ENCODE data around the gene MTO1. TPM values are rescaled to one million over a fixed set of nuclear protein-coding genes. Genes with fewer than 3 reads are reported as not detected.

MTO1 gene
- total RNA-seq (10 to 100 TPM; 25.9 to 31.4 TPM), polyA plus RNA-seq (ENCODE audit: insufficient read length in 2 of 2) (10 to 100 TPM; 18.3 to 19.4 TPM)
- long read RNA-seq, donor 1, full-length matches to known transcripts: 1 of 9,995 reads
- long read RNA-seq, donor 1, partial matches to known transcripts: 9,609 of 9,995 reads
- long read RNA-seq, donor 1, other reads (novel, unspliced or antisense): 385 of 9,995 reads
- long read RNA-seq, donor 2, full-length matches to known transcripts: 1 of 4,167 reads
- long read RNA-seq, donor 2, partial matches to known transcripts: 2,416 of 4,167 reads
- long read RNA-seq, donor 2, other reads (novel, unspliced or antisense): 1,750 of 4,167 reads
- long read RNA-seq, donor 3, full-length matches to known transcripts: 1 of 5,968 reads
- long read RNA-seq, donor 3, partial matches to known transcripts: 5,733 of 5,968 reads
- long read RNA-seq, donor 3, other reads (novel, unspliced or antisense): 234 of 5,968 reads
- long read RNA-seq, donor 4, full-length matches to known transcripts: 1 of 50,102 reads
- long read RNA-seq, donor 4, partial matches to known transcripts: 48,804 of 50,102 reads
- long read RNA-seq, donor 4, other reads (novel, unspliced or antisense): 1,297 of 50,102 reads

GRCh38 chr6:73461537-73462350, at the start of gene MTO1:
Gene MTO1 (plus strand): TSS chr6:73461737. CDS start chr6:73461855, 118 bp downstream.
- no peaks in the 10 kb centered on the region for H3K27me3 ChIP-seq (ENCODE audit: control insufficient read depth, insufficient read depth, low read length)
- WGBS (ENCODE audit: insufficient coverage): 0% methylated on average over 47 of the region's 55 CpGs
- H3K4me3 ChIP-seq (ENCODE audit: low read depth, low read length): peak within 1 kb of the TSS; percentile 96
- peaks cover 24% of the 10 kb centered on the region for H3K4me1 ChIP-seq (ENCODE audit: control insufficient read depth, insufficient read depth, low read length)
- H3K36me3 ChIP-seq (ENCODE audit: control insufficient read depth, insufficient read depth, low read length): peaks cover 4% of the 10 kb centered on the region
- no peaks in the 10 kb centered on the region for H3K9me3 ChIP-seq (ENCODE audit: control insufficient read depth, insufficient read depth, low read length)
- DNase-seq (ENCODE audit: low read depth in 4 of 6, low spot score in 6 of 6): peak; percentile 80 to 98 (median 89)
- H3K27ac ChIP-seq (ENCODE audit: low read depth, low read length): peak within 1 kb of the TSS; percentile 85

DNA sequence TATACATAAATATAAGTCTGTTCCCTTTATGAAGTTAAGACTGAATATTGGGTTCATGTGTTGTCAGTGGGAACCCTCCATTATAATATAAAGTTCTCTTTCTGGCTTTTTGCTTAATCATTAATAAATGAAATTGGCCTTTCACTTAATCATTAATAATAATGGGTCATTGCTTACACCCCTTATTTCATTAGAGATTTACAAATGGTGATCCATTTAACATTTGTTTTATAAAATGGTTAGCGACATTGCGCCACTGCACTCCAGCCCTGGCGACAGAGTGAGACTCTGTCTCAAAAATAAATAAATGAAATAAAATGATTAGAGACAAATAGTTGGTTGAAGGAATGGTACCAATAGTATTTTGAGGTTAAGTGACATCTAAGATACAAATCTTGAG, 48.4 kb upstream of the MTO1 start:
- Histone ChIP-seq H3K9me3 (ENCODE audit: control insufficient read depth, insufficient read depth, low read length) (no peaks in the 10 kb centered on the region), H3K4me1 (ENCODE audit: control insufficient read depth, insufficient read depth, low read length) (no peaks in the 10 kb centered on the region), H3K27me3 (ENCODE audit: control insufficient read depth, insufficient read depth, low read length) (no peaks in the 10 kb centered on the region), H3K36me3 (ENCODE audit: control insufficient read depth, insufficient read depth, low read length) (no peaks in the 10 kb centered on the region), H3K27ac (ENCODE audit: low read depth, low read length) (no peak overlapping the region), H3K4me3 (ENCODE audit: low read depth, low read length) (no peak overlapping the region)
- no peak for DNase-seq (ENCODE audit: low read depth in 4 of 6, low spot score in 6 of 6)
- no CpG with 5 or more reads among the region's 3 CpGs for WGBS (ENCODE audit: insufficient coverage)

- 95% methylated on average over 6 of the region's 11 CpGs for WGBS (ENCODE audit: insufficient coverage)
- H3K4me1 ChIP-seq (ENCODE audit: control insufficient read depth, insufficient read depth, low read length): no peaks in the 10 kb centered on the region
- no peaks in the 10 kb centered on the region for H3K27me3 ChIP-seq (ENCODE audit: control insufficient read depth, insufficient read depth, low read length)
- no peaks in the 10 kb centered on the region for H3K36me3 ChIP-seq (ENCODE audit: control insufficient read depth, insufficient read depth, low read length)
- H3K4me3 ChIP-seq (ENCODE audit: low read depth, low read length): no peak overlapping the region
- no peak for DNase-seq (ENCODE audit: low read depth in 4 of 6, low spot score in 6 of 6)
- H3K27ac ChIP-seq (ENCODE audit: low read depth, low read length): no peak overlapping the region
- H3K9me3 ChIP-seq (ENCODE audit: control insufficient read depth, insufficient read depth, low read length): no peaks in the 10 kb centered on the region
Observed at GRCh38 chr6:73418081-73418741, 43.3 kb upstream of the MTO1 start.

DNA sequence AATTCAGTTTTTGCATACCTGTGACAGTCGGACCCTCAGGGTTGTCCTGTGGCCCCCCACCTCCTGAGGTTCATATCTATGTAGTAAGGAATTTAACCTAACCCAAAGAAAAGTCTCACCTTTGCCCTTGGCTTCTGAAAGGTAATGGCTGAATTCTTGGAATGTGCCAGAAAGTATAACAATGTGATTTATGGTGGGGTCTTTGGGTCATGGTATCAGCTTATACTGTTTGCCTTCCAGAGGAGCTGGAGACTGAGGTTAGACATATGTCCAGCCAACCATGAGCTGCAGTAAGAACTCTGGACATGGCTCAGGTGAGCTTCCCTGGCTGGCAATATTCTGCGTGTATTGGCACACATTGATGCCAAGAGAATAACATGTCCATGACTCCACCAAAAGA, 40.0 kb upstream of the MTO1 start:
- WGBS (ENCODE audit: insufficient coverage): 100% methylated on average over 1 of the region's 2 CpGs
- no peaks in the 10 kb centered on the region for H3K9me3 ChIP-seq (ENCODE audit: control insufficient read depth, insufficient read depth, low read length)
- H3K27ac ChIP-seq (ENCODE audit: low read depth, low read length): no peak overlapping the region
- no peak for DNase-seq (ENCODE audit: low read depth in 4 of 6, low spot score in 6 of 6)
- no peaks in the 10 kb centered on the region for H3K36me3 ChIP-seq (ENCODE audit: control insufficient read depth, insufficient read depth, low read length)
- no peaks in the 10 kb centered on the region for H3K4me1 ChIP-seq (ENCODE audit: control insufficient read depth, insufficient read depth, low read length)
- H3K27me3 ChIP-seq (ENCODE audit: control insufficient read depth, insufficient read depth, low read length): no peaks in the 10 kb centered on the region
- no peak overlapping the region for H3K4me3 ChIP-seq (ENCODE audit: low read depth, low read length)

DNA sequence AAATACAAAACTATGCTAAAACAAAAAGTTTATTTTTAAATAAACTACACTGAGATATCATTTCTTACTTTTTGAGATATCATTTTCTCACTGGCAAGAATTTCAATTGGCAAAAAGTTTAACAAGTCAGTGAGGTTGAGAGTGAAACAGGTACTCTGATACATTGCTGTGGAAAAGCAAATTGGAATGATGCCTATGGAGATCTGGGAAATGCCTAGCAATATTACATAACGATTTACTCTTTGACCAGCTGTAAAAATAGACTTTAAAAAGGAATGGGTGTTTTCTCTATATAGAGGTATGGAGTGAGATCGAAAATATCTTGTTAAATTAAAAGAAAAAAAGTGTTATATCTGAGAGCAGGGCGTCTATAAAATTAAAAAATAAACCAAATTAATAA, 26.3 kb upstream of the MTO1 start:
- Histone ChIP-seq H3K27ac (ENCODE audit: low read depth, low read length) (no peak overlapping the region), H3K27me3 (ENCODE audit: control insufficient read depth, insufficient read depth, low read length) (no peaks in the 10 kb centered on the region), H3K4me3 (ENCODE audit: low read depth, low read length) (no peak overlapping the region), H3K4me1 (ENCODE audit: control insufficient read depth, insufficient read depth, low read length) (no peaks in the 10 kb centered on the region), H3K9me3 (ENCODE audit: control insufficient read depth, insufficient read depth, low read length) (no peaks in the 10 kb centered on the region), H3K36me3 (ENCODE audit: control insufficient read depth, insufficient read depth, low read length) (no peaks in the 10 kb centered on the region)
- no CpG with 5 or more reads among the region's 3 CpGs for WGBS (ENCODE audit: insufficient coverage)
- no peak for DNase-seq (ENCODE audit: low read depth in 4 of 6, low spot score in 6 of 6)

GRCh38 chr6:73443555-73443954, 18.0 kb upstream of the MTO1 start:
- WGBS (ENCODE audit: insufficient coverage): 100% methylated on average over 1 of the region's 3 CpGs
- peak in 1 of 6 donors; percentile 18 for DNase-seq (ENCODE audit: low read depth in 4 of 6, low spot score in 6 of 6)

GRCh38 chr6:73451223-73452106, 10.1 kb upstream of the MTO1 start:
- Histone ChIP-seq H3K9me3 (ENCODE audit: control insufficient read depth, insufficient read depth, low read length) (no peaks in the 10 kb centered on the region), H3K4me3 (ENCODE audit: low read depth, low read length) (peak overlapping the region; percentile 56), H3K4me1 (ENCODE audit: control insufficient read depth, insufficient read depth, low read length) (peaks cover 16% of the 10 kb centered on the region), H3K27me3 (ENCODE audit: control insufficient read depth, insufficient read depth, low read length) (peaks cover 12% of the 10 kb centered on the region), H3K27ac (ENCODE audit: low read depth, low read length) (peak overlapping the region; percentile 78), H3K36me3 (ENCODE audit: control insufficient read depth, insufficient read depth, low read length) (no peaks in the 10 kb centered on the region)
- WGBS (ENCODE audit: insufficient coverage): 3% methylated on average over 77 of the region's 79 CpGs
- peak in 5 of 6 donors; percentile 7 to 75 (median 11) for DNase-seq (ENCODE audit: low read depth in 4 of 6, low spot score in 6 of 6)

More at GRCh38 chr6:73443555-73443954, 18.0 kb upstream of the MTO1 start:
- Histone ChIP-seq H3K4me3 (ENCODE audit: low read depth, low read length) (no peak overlapping the region), H3K4me1 (ENCODE audit: control insufficient read depth, insufficient read depth, low read length) (no peaks in the 10 kb centered on the region), H3K36me3 (ENCODE audit: control insufficient read depth, insufficient read depth, low read length) (no peaks in the 10 kb centered on the region), H3K9me3 (ENCODE audit: control insufficient read depth, insufficient read depth, low read length) (no peaks in the 10 kb centered on the region), H3K27ac (ENCODE audit: low read depth, low read length) (no peak overlapping the region), H3K27me3 (ENCODE audit: control insufficient read depth, insufficient read depth, low read length) (no peaks in the 10 kb centered on the region)

GRCh38 chr6:73452107-73452461, 9.5 kb upstream of the MTO1 start, which contains the start of gene CGAS:
Gene CGAS (minus strand): TSS chr6:73452297. CDS start chr6:73452181, 116 bp downstream.
- peak within 1 kb of the TSS; percentile 56 for H3K4me3 ChIP-seq (ENCODE audit: low read depth, low read length)
- H3K4me1 ChIP-seq (ENCODE audit: control insufficient read depth, insufficient read depth, low read length): peaks cover 16% of the 10 kb centered on the region
- no peaks in the 10 kb centered on the region for H3K9me3 ChIP-seq (ENCODE audit: control insufficient read depth, insufficient read depth, low read length)
- peak within 1 kb of the TSS; percentile 78 for H3K27ac ChIP-seq (ENCODE audit: low read depth, low read length)
- peaks cover 12% of the 10 kb centered on the region for H3K27me3 ChIP-seq (ENCODE audit: control insufficient read depth, insufficient read depth, low read length)
- 16% methylated on average over 23 of the region's 23 CpGs for WGBS (ENCODE audit: insufficient coverage)
- DNase-seq (ENCODE audit: low read depth in 4 of 6, low spot score in 6 of 6): peak in 4 of 6 donors; percentile 7 to 45 (median 15)
- H3K36me3 ChIP-seq (ENCODE audit: control insufficient read depth, insufficient read depth, low read length): no peaks in the 10 kb centered on the region

Data from spinal cord (tissue), 10 donors.